ENCODE data around the gene LOXHD1.
A peak's percentile ranks its signal among the peaks of the same experiment; 100 is the strongest.

Gene LOXHD1

DNA sequence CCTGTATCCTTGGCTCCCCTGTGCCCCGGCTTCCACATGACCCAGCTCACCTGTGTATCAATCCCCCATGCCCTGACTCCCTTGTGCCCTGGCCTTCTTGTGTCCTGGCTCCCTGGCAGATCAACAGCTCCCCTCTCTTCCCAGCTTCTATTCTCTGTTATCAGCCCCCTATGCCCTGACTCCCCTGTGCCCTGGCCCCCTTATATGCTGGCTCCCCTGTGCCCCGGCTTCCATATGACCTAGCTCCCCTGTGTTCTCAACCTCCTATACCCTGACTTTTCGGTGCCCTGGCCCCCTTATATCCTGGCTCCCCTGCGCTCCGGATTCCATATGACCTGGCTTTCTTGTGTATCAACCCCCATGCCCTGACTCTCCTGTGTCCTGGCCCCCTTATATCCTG is 209.2 kb downstream of the LOXHD1 start:
- no peak for DNase-seq (ENCODE audit: low spot score)

DNA sequence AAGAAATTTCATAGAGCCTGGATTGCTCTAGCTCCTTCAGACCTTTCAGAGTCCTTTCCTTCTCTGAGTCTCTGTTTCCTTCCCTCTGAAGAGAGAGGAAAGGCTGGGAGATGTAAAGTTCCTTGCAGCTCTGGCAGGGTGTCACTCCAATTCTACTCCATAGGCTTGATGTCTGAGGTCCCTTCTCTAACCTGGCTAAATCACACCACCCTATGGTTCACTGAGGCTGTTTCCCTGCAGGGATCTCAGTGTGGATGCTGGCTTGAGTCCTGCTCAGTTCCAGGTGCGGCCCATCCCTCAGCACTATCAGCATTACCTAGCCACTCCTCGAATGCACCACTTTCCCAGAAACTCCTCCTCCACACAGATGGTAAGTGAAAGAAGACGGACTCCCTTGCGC is 209.7 kb downstream of the LOXHD1 start:
- no peak for DNase-seq (ENCODE audit: low spot score)

DNA sequence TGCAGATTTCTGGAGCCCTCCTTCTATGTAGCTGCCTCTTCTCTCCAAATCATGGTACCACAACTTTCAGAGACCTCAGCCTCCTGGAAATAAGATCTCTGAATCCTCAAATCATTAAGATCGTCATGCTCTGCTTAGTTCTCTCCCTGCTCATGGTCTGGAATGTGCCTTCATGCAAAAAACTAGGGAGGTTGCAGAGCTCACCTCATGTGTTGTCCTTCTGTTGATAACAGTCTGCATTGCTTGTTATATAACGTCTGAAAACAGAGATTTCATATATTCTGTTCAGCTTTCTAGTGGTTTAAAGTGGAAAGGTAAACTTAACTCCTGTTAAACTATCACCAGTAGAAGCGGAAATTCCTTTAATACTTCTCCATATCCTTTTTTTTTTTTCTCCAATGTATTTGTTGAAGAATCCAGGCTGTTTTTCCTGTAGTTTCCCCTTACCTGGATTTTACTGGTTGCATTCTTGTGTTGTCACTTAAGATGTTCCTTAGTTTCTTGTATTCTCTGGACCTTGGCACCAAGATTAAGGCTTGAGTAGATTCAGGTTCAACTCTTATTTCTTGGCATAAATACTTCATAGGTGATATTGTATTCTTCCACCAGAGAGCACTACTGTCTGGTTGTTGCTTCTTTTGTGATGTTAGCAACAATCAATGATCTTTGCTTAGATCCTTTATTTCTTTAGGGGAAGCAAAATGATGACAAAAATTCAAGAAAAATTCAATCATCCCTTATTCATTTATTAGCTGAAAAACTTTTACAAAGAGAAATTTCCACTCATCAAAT is 211.3 kb downstream of the LOXHD1 start:
- no peak for DNase-seq (ENCODE audit: low spot score)

DNA sequence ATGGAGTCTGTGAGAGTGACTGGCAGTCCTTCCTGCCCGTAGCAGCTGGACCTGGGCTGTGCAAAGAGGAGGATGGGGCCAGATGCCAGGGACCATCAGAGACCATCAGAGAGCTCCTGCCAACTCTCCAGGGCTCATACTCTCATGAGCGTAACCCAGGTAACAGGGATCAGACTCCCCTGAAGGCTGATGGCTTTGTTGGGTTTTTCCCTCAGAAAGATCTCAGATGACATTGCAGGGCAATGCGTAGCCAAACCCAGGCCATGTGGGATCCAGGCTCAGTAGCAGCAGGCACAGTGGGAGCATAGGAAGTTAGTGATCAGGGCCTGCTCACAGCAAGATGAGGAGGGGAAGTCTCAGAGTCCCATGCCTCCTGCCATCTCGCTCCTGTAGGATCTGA is 218.0 kb downstream of the LOXHD1 start:
- DNase-seq (ENCODE audit: low spot score): no peak

DNA sequence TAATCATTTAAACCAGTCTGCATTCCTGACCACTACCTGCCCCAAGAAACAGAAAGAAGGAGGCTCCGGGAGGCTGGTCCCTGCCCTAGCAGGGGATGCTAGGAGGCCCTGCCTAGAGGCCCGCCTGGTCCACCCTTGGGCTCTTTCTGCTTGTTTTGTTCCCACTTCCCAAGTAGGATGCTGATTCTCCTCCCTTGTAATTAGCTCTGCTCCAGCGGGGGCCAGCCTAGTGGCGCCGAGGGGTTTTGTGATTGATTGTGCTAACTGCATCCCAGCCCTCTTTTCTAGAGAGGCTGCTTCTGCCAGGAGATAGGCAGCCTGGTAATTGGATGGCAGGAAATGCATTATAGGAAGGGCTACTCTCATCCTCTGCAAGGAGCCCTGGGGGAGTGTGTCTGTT is 220.0 kb downstream of the LOXHD1 start:
- DNase-seq (ENCODE audit: low spot score): no peak

DNA sequence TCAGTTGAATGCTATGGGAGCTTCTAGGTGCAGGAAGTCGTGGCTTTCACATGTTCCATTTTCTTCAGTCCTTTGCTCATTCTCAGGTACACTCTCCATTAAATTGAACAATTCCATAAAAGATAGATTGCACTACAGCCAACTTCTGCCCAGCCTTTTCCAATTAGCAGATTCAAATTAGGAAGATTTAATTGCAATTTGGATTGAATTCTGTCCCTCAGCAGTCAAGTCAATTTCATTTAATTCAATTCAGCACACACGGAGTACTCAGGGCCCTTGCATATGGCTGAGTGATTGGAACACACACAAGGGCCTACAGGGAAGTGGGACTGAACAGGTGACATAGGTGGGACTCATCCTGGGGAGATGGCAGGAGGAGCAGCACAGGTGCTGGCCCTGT is 220.4 kb downstream of the LOXHD1 start:
- no peak for DNase-seq (ENCODE audit: low spot score)

DNA sequence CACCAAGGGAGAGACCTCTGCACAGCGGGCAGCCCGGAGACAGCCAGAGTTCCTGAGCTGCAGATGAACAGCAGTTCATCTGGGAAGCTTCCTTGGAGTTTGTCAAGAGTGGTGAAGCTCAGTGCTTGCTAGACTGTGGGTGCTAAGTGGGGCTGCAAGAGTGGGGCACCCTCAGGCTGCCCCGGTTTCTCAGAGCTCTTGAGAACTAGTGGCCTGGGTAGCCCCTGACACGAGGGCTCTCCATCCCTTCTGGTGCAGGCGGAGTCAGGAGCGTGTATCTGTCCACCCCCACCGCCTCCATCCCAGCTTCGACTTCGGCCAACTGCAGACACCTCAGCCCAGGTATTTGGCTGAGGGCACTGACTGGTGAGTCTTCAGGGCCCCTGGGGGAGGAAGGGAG is 222.0 kb downstream of the LOXHD1 start:
- no peak for DNase-seq (ENCODE audit: low spot score)

DNA sequence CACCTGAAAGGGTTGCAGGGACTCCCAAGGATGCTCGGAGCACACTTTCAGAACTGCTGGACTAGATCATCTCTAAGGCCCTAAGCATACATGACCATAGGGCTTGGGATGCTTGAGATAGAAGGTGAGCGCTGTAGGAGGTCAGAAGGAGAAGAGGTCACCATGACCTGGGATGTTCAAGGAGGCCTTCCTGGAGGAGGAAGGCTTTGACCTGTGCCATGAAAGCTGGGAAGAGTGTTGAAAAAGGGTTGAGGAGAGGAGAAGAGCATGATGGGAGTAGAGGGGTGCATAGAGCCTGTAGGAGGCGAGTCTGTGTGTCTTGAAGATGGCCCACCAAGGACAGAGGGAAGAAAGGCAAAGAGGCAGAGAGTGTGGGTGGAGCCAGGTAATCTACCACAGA is 222.4 kb downstream of the LOXHD1 start:
- no peak for DNase-seq (ENCODE audit: low spot score)

DNA sequence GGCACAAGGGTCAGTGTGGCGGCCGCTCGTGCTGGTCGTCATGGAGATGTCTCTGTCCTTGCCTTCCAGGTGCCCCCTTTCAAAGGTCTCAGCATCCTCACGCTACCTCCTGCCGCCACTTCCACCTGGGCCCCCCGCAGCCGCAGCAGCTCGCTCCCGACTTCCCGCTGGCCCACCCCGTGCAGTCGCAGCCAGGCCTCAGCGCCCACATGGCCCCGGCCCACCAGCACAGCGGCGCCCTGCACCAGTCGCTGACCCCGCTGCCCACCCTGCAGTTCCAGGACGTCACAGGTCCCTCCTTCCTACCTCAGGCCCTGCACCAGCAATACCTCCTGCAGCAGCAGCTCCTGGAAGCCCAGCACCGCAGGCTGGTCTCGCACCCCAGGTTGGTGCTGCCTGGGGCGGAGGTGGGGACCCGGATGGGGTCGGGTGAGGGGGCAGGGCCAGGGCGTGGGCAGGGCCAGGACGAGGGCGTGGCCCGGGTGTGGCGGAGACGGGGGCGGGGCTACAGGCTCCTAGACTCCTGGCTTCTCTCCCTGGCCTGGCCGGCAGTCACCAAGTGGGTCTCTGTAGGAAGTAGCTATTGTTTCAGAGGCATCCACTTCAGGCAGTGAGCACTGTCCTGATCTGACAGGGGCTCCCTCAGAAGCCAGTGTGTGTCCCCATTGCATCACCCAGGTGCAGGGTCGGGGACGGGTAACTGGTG is 223.7 kb downstream of the LOXHD1 start:
- DNase-seq (ENCODE audit: low spot score): peak; percentile 85

DNA sequence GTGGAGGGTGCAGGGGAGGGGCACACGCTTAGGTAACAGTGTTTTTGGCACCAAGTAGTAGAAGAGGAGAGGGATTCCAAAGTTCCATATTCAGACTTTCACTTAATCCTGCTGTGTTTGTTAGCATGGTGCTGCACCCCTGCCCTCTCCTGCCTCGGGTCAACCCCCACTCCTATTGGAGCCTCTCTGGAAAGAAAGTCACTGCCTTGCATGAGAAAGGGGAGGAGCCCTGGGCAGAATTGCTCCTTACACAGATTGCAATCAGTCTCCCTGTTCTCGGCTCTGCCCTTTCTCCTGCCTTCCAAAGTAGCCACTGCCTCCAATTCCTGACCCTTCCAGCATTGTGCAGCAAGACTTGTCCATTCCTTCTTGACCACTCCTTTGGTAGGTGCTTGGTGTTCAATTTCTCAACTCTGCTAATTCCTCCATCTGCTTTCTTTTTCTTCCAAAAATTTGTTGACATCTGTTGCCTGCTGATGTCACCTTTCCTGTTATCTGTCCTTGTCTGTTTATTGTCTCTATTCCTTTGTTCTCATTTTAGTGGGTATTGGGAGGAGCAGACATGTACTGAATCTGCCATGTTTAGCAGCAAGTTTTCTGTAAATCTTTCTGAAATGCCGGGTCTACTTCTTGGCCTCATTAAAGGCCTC is 225.4 kb downstream of the LOXHD1 start:
- peak; percentile 47 for DNase-seq (ENCODE audit: low spot score)

DNA sequence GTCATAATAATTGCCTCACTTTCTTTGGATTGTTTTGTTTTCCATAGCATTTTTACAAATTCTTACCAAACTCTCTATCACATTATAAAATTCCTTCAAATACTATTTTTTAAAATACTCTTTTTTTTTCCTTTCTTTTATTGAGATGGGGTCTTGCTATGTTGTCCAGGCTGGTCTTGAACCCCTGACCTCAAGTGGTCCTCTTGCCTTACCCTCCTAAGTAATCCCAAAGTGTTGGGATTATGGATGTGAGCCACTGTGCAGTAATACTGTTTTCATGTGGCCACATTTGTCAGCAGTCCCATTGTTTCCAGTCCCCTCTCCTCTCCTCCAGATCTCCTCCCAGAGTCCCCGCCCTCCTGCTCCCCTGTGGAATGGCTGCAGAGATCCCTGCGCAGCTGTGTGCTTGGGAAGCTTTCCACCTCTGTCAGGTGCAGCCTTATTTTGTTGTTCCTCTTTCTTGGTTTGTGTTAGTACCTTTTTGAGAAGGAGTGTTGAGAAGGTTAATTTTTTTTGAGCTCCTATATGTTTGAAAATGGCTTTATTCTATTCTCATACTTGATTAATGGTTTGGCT is 227.3 kb downstream of the LOXHD1 start:
- no peak for DNase-seq (ENCODE audit: low spot score)

DNA sequence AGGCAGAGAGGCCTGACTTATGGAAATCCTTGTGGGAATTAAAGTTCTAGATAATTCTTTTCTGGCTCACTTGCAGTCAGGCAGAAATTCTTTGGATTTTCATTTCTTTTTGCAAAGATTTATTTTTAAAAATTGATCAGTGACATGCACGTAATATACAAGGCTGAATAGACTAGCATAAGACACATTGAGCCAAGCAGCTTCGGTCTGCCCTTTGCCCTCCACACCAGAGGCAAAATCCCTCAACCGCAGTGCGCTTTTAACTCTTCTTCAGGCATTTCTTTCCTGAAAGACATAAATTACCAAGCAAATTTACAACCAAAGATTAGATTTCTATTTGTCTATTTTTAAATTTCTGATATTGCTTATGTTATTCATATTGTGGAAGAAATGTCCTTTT is 227.9 kb downstream of the LOXHD1 start:
- DNase-seq (ENCODE audit: low spot score): no peak

DNA sequence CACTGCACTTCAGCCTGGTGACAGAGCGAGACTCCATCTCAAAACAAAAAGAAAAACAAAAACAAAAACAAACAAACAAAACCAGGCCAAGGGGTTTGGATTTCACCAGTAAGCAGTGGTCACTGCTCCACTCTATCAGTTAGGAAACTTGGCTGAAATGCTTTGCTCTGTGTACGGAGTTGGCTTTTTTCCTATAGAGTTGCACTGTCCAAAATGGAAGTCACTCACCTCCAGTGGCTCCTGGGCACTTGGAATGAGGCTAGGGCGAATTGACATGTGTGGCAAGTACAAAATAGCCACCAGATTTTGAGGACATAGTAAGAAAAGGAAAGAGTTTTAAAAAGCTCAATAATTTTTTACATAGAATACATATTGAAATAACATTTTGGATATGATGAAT is 228.7 kb downstream of the LOXHD1 start:
- no peak for DNase-seq (ENCODE audit: low spot score)

DNA sequence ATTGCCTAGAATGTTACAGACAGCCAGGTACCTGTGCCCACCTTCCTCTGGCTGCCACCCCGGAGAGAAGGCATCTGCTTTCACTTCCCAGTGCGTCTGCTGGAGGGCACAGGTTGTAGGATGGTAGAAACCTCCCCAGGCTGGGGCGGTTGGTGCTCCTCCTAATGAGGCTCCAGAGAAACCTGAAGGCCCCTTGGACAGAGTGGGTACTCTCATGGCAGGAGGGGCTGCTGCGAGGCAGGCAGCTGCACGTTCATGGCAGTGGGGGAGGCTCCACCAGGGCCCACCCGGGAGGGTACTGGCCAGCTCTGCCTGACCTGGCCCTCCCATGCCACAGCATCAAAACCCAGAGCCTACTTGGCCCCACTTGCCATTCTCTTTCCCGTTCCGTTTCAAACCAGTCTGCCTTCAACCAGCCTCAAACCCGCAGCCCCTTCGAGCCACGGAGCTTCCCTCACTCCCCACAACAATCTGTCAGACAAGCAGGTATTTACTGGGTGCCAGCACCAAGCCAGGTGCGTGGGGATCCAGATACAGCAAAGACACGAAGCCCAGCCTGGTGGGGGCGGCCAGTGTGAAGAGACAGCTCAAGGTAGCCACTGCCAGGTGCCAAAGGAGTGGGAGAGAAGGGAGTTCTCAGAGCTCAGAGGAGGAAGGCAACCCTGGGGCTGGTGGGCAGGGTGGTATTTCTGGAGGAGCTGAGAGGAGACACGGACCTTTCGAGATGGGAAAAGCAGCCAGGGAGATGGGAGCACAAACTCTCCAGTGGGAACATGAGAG is 229.6 kb downstream of the LOXHD1 start:
- no peak for DNase-seq (ENCODE audit: low spot score)
